Measurements from ENCODE around the gene KLHDC10.

DNA sequence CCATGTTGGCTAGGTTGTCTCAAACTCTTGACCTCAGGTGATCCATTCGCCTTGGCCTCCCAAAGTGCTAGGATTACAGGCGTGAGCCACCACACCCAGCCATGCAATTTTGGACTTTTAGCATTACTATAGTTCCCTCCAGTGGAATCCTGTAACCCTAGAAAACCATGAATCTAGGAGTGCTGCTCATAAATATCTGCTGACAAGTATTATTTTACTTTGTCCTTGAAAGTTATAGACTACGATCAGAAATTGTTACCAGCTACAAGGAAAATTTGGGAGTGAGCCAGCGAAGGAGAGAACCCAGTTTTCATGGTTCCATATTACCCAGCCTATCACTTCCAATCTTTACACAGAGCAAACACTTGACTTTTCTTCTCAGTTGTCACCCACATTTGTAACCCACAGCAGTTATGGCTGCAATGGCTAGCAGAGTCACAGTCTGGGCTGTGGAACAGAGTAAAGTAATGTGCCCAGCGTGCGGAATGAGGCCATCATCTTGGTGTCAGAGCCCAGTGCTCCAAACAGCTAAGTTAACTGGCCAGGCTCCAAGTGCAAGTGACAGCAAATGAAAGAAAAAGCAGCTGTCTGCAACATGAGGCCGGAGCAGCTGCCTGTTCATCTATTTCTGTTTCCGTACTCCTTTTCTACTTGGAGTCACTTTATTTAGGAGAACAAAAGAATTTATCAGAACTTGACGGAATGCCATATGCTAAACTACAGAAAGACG, 49.1 kb upstream of the KLHDC10 start:
- TF ChIP-seq, protein P1, sequence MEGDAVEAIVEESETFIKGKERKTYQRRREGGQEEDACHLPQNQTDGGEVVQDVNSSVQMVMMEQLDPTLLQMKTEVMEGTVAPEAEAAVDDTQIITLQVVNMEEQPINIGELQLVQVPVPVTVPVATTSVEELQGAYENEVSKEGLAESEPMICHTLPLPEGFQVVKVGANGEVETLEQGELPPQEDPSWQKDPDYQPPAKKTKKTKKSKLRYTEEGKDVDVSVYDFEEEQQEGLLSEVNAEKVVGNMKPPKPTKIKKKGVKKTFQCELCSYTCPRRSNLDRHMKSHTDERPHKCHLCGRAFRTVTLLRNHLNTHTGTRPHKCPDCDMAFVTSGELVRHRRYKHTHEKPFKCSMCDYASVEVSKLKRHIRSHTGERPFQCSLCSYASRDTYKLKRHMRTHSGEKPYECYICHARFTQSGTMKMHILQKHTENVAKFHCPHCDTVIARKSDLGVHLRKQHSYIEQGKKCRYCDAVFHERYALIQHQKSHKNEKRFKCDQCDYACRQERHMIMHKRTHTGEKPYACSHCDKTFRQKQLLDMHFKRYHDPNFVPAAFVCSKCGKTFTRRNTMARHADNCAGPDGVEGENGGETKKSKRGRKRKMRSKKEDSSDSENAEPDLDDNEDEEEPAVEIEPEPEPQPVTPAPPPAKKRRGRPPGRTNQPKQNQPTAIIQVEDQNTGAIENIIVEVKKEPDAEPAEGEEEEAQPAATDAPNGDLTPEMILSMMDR (IDR thresholded peaks at IDR 0.05): no peak
- TF ChIP-seq EZH2 (IDR thresholded peaks at IDR 0.05; ENCODE audit: borderline replicate concordance, insufficient read depth, low read depth, low read length, poor library complexity, severe bottlenecking): no peak

All from B cell (primary cell).